Measurements from ENCODE around the gene TMEM151B. TPM values are rescaled to one million over a fixed set of nuclear protein-coding genes. Genes with fewer than 3 reads are reported as not detected.
A peak's percentile ranks its signal among the peaks of the same experiment; 100 is the strongest.

TMEM151B gene
- polyA plus RNA-seq, 1 of the 3 experiments (the other 2 are of a cell fraction), result 0.05 TPM

- Histone ChIP-seq H3K9ac (peak overlapping the region; percentile 80; the same call in 1 of the 2 replicates), H3K9me3 (no peaks in the 10 kb centered on the region), H3K4me3 (ENCODE audit: low read depth in 2 of 2, low read length in 1 of 2) (peak overlapping the region; percentile 15 to 89; a peak in 3 of 4 replicates), H3K27me3 (ENCODE audit: insufficient read depth) (no peaks in the 10 kb centered on the region; the same call in 1 of the 2 replicates), H3K4me1 (ENCODE audit: control insufficient read depth in 1 of 2, insufficient read depth in 2 of 2, low read depth in 1 of 2, low read length in 1 of 2) (peaks cover 16 to 31% of the 10 kb centered on the region in 2 experiments; a peak in 2 of 4 replicates), H4K20me1 (ENCODE audit: insufficient read depth) (no peaks in the 10 kb centered on the region), H3F3A (replicated peaks; ENCODE audit: insufficient read depth) (peaks cover 7% of the 10 kb centered on the region), H3K36me3 (replicated peaks in 1 of 2; ENCODE audit: control insufficient read depth in 1 of 2, insufficient read depth in 2 of 2, low read length in 1 of 2) (peaks cover 0 to 10% of the 10 kb centered on the region in 2 experiments), H3K27ac (ENCODE audit: low read depth in 2 of 2, low read length in 1 of 2) (no peak overlapping the region; a peak in 1 of 4 replicates), H2AFZ (ENCODE audit: low read depth) (no peak overlapping the region), H3K4me2 (peak overlapping the region; percentile 94), H3K9me2 (no peaks in the 10 kb centered on the region), H3K79me2 (ENCODE audit: insufficient read depth) (peaks cover 21% of the 10 kb centered on the region; the same call in 1 of the 2 replicates)
- no peak for TF ChIP-seq MEF2A (IDR thresholded peaks at IDR 0.05; ENCODE audit: borderline replicate concordance, low read depth)
- TF ChIP-seq GATA2 (CRISPR knock-in tag; IDR thresholded peaks at IDR 0.05), result no peak
- no peak for TF ChIP-seq CHD2 (IDR thresholded peaks at IDR 0.05; ENCODE audit: low read length, partially characterized antibody)
- no peak for TF ChIP-seq NRF1 (IDR thresholded peaks at IDR 0.05; ENCODE audit: low read depth, low read length)
- TF ChIP-seq YY1 (IDR thresholded peaks at IDR 0.05; ENCODE audit: low read depth), result no peak
- TF ChIP-seq TEAD4 (IDR thresholded peaks at IDR 0.05; ENCODE audit: borderline replicate concordance, insufficient read depth), result no peak
- no peak for TF ChIP-seq SMC3 (IDR thresholded peaks at IDR 0.05; ENCODE audit: low read depth, low read length)
- no peak for TF ChIP-seq REST (IDR thresholded peaks at IDR 0.05; ENCODE audit: low read depth, low read length)
- TF ChIP-seq MAX (IDR thresholded peaks at IDR 0.05; ENCODE audit: low read depth), result no peak
- no peak for TF ChIP-seq GABPA (IDR thresholded peaks at IDR 0.05; ENCODE audit: low read depth)
- no peak for TF ChIP-seq FOSL2 (IDR thresholded peaks at IDR 0.05; ENCODE audit: borderline replicate concordance, low read depth)
- TF ChIP-seq PBX3 (IDR thresholded peaks at IDR 0.05), result no peak
- TF ChIP-seq RFX5 (IDR thresholded peaks at IDR 0.05; ENCODE audit: low read length), result no peak
- TF ChIP-seq MXI1 (IDR thresholded peaks at IDR 0.05; ENCODE audit: low read depth, low read length), result no peak
- TF ChIP-seq USF1 (IDR thresholded peaks at IDR 0.05; ENCODE audit: borderline replicate concordance, low read depth), result no peak
- TF ChIP-seq RXRA (IDR thresholded peaks at IDR 0.05; ENCODE audit: borderline replicate concordance, low read depth), result no peak
- 83% methylated on average over 5 of the region's 7 CpGs for WGBS (ENCODE audit: low lambda C conversion rate)
- ChIA-PET POLR2A (no interaction called here), CTCF (interaction anchor here (1.3 to 2.2 kb wide), 8 partner anchors 9 to 166 kb away, joined by 4 to 11 read pairs (median 6); partner anchors contain the start of genes AARS2, HSP90AB1 and SLC29A1)
- no peak for DNase-seq
Measured at GRCh38 chr6:44262467-44263353, 7.5 kb upstream of the TMEM151B start.
